HG02884 (cell line): ENCODE results near the gene SLN.

Experiments used
- ATAC-seq: cut with Tn5 transposase; IDR thresholded peaks from one replicate; pipeline ENCODE4 v1.9.1; 2021; ENCODE audit warnings: mild to moderate bottlenecking, moderate library complexity; ENCODE audit not compliant: unreplicated experiment

The SLN gene

DNA sequence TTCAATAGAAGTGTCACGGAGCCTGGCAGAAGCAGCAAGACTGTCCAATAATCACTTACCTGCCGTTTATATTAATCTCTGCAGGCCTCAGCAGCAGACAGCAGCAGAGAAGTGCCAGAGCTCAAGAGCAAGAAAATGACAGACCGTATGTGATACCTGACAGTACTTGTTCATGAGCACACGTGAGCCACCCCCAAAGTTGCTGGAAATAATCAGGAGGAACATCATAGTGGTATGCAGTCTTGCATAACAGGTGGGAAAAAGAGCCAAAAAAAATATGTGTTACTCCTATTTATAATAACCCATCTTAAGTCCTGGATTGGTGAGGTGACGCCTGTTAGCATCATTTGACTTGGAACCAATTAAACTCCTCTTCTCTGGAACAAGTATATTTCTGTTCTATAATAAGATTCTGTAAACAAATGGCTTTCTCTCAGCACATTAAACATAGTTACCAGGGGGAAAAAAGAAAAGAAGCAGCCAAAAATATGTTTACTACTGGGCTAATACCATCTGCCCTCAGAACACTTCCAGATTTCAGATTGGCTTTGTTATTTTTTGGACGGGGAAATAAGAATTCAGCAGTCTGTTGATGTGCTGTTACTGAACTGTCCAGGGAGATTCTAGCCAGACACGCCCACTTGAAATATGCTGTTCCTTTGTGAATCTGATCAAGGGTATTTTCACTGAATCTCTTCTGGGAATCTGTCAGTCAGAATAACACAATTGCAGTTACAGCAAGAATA, 7.9 kb upstream of the SLN start:
- no peak for ATAC-seq

DNA sequence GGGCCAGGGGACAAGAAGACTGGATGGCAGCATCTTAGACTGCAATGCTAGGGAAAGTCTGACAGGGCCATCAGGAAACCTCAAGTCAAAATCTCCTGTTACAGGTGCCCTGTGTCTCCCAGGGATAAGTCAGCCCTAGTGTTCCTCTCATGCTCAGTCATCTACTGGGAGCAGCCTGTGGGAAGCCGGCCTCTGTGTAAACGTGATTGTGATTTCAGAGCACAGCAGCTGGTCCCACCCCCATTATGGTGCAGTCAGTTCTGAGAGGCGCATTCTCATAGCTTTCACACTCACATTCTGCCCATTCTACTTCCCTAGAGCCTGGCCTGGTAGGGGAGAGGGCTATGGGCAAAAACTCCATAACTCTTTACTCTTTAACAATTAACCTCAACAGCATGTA, 7.2 kb upstream of the SLN start:
- no peak for ATAC-seq

- no peak for ATAC-seq
Measured at GRCh38 chr11:107716884-107717532, 5.2 kb upstream of the SLN start.

DNA sequence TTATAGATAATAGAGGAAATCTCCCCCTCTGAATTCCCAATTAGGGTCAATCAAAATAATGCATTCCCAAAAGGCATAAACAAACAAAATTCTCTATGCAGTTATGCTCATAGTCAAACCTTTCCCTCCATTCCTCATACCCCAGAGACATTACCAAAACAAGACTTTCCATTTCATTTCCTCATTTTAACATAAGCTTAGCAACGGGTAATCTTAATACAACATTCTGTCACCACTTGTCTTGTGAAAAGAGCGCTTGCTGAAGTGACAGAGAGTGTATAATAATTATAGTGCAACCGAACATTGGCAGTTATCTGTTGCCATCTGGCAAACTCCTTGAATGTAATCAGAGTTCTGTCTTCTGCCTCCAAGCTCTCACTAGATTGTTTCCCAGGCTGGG, 1.2 kb upstream of the SLN start:
- no peak for ATAC-seq

DNA sequence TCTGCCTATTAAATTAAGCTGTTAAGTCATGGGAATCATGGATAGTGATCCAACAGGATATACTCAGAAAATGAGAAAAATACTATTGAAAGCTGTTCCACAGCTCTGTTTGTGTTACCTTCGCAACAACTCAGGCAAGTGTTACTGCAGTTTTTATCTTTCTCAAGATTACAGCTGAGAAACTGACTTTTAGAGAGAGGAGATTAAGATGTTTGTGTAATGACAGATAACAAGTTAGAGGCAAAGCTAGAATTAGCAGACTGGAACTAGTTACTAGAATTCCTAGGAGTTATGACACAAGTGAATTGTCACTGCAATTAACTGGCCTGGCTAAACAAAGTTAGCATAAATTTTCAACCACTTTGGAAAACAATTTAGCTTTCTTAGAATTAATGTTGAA, 1.6 kb downstream of the SLN start:
- no peak for ATAC-seq

DNA sequence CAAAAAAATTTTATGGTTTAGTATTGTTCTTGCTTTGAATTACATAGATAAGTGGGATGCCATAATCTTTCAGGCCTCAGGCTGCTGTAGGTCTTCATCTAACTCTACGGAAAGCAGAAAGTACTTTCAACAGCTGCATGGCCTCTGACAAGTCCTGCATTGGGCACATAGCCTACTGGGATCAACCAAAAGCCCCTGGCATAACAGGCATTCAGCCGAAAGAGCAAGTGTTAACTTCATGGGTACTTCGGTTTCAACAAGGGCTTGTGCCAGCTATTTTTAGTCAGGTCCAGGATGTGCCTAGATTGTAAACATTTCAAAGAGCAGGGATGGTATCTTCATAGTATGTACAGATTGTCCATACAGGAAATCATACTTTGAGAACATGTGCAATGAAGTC, 3.1 kb downstream of the SLN start:
- no peak for ATAC-seq

GRCh38 chr11:107707807-107708206, 4.0 kb downstream of the SLN start:
- no peak for ATAC-seq

DNA sequence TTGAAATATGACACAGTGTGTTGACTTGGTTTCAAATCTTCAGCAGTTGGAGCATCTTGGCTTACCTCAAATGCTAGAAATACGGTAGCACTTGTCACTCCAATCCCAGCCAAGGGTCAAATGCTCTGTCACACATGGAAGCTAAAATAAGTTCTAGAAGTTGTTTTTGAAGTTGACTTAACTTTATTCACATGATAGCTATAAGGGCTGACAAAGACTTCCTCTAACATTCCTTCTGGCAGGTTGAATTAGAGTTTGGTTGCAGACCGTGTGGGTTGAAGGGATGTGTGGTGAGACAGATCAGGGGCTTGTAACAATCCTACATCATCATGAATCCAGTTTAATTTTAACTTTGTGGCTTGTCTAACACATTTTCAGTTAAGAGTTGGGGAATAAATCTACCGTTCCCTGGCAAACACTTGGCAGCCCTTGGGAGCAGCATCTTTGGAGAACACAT, 4.6 kb downstream of the SLN start:
- ATAC-seq, result no peak

GRCh38 chr11:107706531-107706930, 5.3 kb downstream of the SLN start:
- no peak for ATAC-seq

GRCh38 chr11:107705027-107705426, 6.8 kb downstream of the SLN start:
- ATAC-seq, result no peak

GRCh38 chr11:107704451-107704850, 7.4 kb downstream of the SLN start:
- ATAC-seq, result no peak

DNA sequence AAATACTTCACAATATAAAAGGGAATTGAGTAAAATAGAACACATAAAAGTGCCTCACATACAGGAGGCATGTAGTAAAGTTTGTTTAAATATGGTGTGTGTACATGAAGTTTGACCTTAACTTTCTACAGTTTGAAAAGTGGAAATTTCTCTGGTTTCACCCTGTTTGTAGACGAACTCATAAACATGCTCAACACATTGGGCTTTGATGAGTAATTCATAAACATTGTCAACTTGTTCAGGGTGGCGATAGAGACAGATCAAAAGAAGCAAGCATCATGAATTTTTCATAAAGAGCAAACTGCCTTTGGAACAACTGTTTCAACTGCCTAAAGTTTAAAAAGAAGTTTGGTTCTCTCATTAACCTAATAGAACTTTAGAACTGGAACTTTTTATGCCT, 9.1 kb downstream of the SLN start:
- no peak for ATAC-seq

- no peak for ATAC-seq
Measured at GRCh38 chr11:107702109-107702660, 9.7 kb downstream of the SLN start.

- no peak for ATAC-seq
Measured at GRCh38 chr11:107699371-107700285, 12.2 kb downstream of the SLN start.

DNA sequence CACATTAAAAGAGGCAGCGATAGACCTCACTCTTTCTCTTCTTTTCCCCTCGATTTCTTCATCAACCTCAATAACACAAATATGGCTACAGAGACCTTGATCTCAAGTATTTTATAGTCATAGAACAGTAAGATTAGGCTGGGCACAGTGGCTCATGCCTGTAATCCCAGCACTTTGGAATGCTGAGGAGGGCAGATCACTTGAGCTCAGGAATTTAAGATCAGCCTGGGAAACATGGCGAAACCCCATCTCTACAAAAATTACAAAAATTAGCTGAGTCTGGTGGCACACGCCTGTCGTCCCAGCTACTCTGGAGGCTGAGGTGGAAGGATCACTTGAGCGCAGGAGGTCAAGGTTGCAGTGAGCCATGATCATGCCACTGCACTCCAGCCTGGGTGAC, 14.6 kb downstream of the SLN start:
- no peak for ATAC-seq

GRCh38 chr11:107696140-107696539, 15.7 kb downstream of the SLN start:
- ATAC-seq, result no peak

DNA sequence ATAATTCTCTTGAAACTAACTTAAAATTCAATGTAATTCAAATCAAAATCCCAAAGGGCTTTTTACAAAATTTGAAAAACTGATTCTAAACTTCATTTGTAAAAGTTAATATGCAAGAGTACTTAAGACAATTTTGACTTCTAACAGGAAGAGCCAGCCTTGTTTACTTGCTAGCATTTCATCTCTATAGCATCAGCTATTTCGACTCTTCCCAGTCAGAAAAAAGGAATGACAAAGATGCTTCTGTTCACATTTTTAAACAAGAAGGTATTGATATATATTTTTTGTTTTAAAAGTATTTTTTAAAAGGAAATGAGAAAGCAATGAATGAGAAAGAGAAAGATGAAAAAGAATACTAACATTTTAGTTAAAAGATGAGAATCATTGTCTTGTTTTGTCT, 16.4 kb downstream of the SLN start:
- ATAC-seq, result no peak

DNA sequence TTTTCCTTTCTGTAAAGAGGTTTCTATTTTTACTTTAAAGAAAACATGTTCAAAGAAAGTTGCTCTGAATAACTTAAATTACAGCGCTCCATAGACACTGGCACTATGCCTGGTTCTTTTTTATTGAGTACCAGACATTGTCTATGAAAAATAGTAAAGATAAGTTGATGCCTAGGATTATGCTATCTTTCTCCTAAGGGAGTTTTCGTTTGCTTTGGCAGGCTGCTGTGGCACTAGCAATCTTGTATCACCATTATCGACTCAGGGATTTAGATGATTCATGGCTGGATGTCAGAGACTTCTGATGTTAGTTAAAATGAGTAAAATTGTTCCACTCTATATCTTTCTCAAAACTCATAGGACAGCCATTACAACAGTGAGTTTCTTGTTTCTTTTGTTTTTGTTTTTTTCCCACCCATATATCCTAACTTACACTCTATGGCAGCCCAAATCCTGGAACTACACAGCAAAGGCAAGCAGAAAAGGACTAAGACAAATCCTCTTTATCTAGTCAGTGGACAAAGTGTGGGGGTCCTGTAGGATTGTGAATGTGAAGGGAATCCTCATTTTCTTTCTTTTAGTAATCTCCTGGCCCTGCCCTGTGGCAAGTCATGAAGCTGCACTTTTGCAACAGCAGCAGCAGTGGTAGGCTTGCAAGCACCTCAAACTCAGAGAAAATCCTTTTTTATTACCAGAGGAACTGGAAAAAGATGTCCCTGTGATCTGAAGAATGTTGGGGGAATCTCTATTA, 20.7 kb downstream of the SLN start:
- ATAC-seq, result no peak

DNA sequence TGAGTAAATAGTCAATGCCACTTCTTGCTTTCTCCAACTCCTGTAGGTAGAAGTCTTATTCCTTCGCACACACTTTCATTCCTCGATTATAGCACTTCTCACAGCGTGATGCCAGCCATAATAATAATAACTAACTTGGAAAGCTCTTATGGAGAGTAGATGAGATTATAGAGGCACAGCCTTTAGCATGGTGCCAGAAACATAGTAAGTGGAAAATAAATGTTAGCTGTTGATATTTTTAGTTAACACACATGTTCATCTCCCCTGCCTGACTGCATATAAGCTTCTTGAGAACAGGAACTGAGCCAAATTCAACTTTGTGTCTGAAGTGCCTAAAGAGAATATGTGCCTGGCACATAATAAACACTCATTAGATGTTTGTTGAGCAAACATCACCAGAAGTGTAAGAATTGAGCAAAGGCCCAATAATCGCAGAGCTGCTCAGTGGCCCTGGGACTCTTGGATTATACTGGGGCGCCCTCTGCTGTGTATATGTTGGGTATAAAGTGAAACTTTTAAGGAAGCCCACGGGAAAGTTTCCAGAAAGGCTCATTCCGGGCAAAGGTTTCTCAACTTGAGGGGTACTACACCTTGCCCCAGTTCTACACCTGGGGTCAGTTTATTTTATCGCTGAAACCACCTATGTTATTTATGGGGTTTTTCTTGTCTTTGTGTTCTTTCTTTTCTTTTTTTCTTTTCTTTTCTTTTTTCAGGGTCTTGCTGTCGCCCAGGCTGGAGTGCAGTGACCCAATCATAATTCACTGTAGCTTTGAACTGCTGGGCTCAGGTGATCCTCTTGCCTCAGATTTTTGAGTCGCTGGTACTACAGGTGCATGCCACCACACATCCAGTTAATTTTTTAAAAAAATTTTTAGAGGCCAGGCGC, 22.3 kb downstream of the SLN start:
- peak; percentile 89 for ATAC-seq
